SIG-M5 treated with dmso at 0.1 percent for 504 hours (cell line): ENCODE measurements around the gene PGAP3.

ENCODE experiments used
- DNase-seq: peaks from one replicate; lab custom pipeline; 2025; ENCODE audit not compliant: unreplicated experiment; lab: John Stamatoyannopoulos, UW

PGAP3 gene

DNA sequence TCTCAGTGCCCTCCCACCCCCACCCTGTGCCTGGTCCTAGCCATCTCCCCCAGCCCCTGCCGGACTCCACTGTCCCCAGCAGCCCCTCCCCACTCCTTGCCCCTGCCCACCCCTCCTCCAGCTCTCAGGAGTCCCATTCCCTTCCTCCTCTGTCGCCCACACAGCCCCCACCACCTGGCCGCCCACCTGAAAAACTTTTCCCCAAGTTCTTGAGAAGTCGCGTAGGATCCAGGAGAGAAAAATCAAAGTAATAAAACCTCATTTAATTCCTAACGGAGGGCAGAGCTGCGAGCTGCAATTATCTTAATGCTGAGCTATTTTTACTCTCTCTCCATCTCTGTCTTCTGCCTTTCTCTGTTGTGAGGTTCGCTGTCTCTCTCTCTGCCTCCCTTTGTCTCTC, 63.5 kb downstream of the PGAP3 start:
- DNase-seq, result no peak

GRCh38 chr17:39623356-39623950, 64.4 kb downstream of the PGAP3 start:
- peak; percentile 68 for DNase-seq

DNA sequence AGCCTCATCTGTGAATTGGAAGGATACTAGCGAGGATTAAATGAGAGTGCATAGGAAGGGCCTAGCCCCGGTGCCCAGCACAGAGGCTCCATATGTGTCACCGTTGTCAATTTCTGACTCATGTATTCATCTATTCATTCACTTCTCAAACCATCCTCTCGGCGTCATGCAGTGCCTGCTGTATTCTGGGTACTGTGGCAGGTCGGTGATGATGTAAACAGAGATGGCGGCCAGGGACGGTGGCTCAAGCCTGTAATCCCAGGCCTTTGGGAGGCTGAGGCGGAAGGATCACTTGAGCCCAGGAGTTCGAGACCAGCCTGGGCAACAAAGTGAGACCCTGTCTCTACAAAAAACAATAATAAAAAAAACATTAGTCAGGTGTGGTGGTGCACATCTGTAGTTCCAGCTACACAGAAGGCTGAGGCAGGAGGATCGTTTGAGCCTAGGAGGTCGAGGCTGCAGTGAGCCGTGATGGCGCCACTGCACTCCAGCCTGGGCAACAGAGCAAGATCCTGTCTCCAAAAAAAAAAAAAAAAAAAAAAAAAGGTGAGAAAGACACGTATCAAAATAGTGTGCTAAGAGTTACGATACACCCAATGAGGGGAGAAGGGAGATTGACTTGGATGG, 65.4 kb downstream of the PGAP3 start:
- peak; percentile 51 for DNase-seq

DNA sequence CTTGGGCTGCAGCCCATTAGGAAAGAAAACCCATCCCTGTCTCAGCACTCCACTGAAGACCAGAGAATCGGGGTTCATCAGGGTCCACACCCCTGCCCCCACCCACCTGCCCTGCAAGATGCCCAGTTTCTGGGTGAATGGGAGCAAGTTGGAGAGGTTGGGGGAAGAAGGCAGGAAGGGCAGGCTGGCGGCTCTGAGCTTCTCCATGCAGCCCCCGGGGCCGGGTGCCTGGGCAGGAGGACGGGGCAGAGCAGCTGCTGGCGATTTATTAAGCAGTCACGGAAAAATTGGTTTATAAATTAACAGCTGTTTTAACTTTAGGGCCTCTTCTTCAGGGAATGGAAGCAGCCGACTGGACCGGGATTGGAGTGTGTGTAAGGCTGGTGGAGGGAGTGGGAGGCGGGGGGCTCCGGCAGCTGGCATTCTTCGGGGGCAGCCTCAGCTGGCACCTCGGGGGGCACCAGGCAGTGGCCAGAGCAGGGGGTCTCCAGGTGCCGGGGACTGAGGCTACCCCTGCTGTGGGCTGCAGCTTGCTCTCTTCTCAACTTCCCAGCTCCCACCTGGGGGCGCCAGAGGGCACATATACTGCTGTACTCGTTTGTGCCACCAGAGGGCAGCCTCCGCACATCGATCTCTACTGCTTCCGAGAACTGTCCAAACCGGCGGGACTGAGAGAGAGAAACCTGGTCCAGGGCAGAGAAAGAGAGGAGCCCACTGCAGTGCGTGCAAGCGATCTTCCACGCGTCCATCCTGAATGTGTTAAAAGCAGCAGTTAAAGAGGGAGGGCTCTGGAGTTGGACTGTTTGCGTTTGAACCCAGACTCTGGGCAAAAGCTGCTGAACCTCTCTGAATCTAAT, 66.1 kb downstream of the PGAP3 start:
- DNase-seq, result peak; percentile 84
